ENCODE data around the gene CHPF2.

GRCh38 chr7:151272405-151272804 lies 40.1 kb downstream of the CHPF2 start:
- no peak for TF ChIP-seq EZH2 (IDR thresholded peaks at IDR 0.05; ENCODE audit: low read length)
- TF ChIP-seq, protein P1, sequence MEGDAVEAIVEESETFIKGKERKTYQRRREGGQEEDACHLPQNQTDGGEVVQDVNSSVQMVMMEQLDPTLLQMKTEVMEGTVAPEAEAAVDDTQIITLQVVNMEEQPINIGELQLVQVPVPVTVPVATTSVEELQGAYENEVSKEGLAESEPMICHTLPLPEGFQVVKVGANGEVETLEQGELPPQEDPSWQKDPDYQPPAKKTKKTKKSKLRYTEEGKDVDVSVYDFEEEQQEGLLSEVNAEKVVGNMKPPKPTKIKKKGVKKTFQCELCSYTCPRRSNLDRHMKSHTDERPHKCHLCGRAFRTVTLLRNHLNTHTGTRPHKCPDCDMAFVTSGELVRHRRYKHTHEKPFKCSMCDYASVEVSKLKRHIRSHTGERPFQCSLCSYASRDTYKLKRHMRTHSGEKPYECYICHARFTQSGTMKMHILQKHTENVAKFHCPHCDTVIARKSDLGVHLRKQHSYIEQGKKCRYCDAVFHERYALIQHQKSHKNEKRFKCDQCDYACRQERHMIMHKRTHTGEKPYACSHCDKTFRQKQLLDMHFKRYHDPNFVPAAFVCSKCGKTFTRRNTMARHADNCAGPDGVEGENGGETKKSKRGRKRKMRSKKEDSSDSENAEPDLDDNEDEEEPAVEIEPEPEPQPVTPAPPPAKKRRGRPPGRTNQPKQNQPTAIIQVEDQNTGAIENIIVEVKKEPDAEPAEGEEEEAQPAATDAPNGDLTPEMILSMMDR (optimal IDR thresholded peaks at IDR 0.05 in 1 of 3, IDR thresholded peaks at IDR 0.05 in 1 of 3, conservative IDR thresholded peaks at IDR 0.05 in 1 of 3; ENCODE audit: extremely low read depth in 1 of 3, insufficient read depth in 2 of 3, low read length in 3 of 3) = peak in 2 of 3 experiments; percentile 6 to 12
